NCI-H82 (cell line): ENCODE data around the gene ZNF692.
A peak's percentile ranks its signal among the peaks of the same experiment; 100 is the strongest.
"Not testable (repeated sequence)": the region's sequence is repeated elsewhere in the genome, so short reads cannot be mapped to it uniquely, and the experiment has no call there.

Experiments used
- DNase-seq: peaks from one replicate; lab custom pipeline; 2025; lab: John Stamatoyannopoulos, UW

The ZNF692 gene

GRCh38 chr1:248858891-248859889 is at the start of gene ZNF692:
ZNF692 (minus strand) TSS chr1:248859085; CDS start chr1:248858309, 776 bp downstream.
- DNase-seq, result peak; percentile 100

GRCh38 chr1:248906753-248907661 is 48.1 kb upstream of the ZNF692 start:
- peak; percentile 65 for DNase-seq

- DNase-seq, result peak; percentile 97
These were observed 47.3 kb upstream of the ZNF692 start, which contains the start of gene PGBD2 for GRCh38 chr1:248906009-248906752. PGBD2 (plus strand) TSS chr1:248906235; CDS start chr1:248913863, 7,628 bp downstream.

- DNase-seq, result no peak
These were observed 46.8 kb upstream of the ZNF692 start for GRCh38 chr1:248905662-248906008.

GRCh38 chr1:248904437-248905216 is 45.7 kb upstream of the ZNF692 start:
- no peak for DNase-seq

GRCh38 chr1:248901578-248901977 is 42.7 kb upstream of the ZNF692 start:
- no peak for DNase-seq

GRCh38 chr1:248900637-248901036 is 41.8 kb upstream of the ZNF692 start:
- DNase-seq, result no peak

GRCh38 chr1:248897412-248898337 is 38.8 kb upstream of the ZNF692 start:
- no peak for DNase-seq

- no peak for DNase-seq
These were observed 36.0 kb upstream of the ZNF692 start for GRCh38 chr1:248894837-248895236.

GRCh38 chr1:248892590-248892989 is 33.7 kb upstream of the ZNF692 start:
- no peak for DNase-seq

GRCh38 chr1:248891758-248892157 is 32.9 kb upstream of the ZNF692 start:
- no peak for DNase-seq

GRCh38 chr1:248890549-248891498 is 31.9 kb upstream of the ZNF692 start:
- peak; percentile 76 for DNase-seq

GRCh38 chr1:248889914-248890243 is 31.0 kb upstream of the ZNF692 start:
- not testable (repeated sequence) for DNase-seq

GRCh38 chr1:248886237-248886895 is 27.5 kb upstream of the ZNF692 start:
- DNase-seq, result peak; percentile 42

- DNase-seq, result no peak
These were observed 26.8 kb upstream of the ZNF692 start for GRCh38 chr1:248885646-248886045.

- DNase-seq, result no peak
These were observed 25.9 kb upstream of the ZNF692 start for GRCh38 chr1:248884632-248885295.

GRCh38 chr1:248882427-248882826 is 23.5 kb upstream of the ZNF692 start:
- not testable (repeated sequence) for DNase-seq

- no peak for DNase-seq
These were observed 22.4 kb upstream of the ZNF692 start for GRCh38 chr1:248881261-248881660.
